Hematopoietic multipotent progenitor cell treated with erythropoietin and hydrocortisone succinate and interleukin-3 and kit ligand, for 8 days (in vitro differentiated cells): ENCODE data around the gene NRCAM.

ENCODE experiments used
- DNase-seq: peaks from one replicate; pipeline ENCODE4 v3.0.0-alpha.2; 2015

NRCAM gene

DNA sequence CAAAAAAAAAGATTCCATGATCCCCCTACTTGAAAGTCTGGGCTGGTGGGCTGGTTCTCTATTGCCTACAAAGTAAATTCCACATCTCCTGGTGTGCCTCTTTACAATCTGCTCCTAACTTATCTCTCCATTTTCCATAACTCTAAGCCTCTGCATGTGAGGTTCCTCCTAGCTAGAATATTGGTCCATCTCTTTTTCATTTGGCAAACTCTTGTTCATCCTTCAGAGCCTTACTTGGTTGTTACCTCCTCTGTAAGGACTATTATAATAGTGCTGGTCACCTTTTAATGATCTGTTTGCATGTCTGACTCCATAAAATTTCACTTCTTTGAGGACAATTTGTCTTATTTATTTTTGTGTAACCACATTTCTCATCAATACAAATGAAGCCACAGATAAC is 1.6 kb upstream of the NRCAM start:
- no peak for DNase-seq

DNA sequence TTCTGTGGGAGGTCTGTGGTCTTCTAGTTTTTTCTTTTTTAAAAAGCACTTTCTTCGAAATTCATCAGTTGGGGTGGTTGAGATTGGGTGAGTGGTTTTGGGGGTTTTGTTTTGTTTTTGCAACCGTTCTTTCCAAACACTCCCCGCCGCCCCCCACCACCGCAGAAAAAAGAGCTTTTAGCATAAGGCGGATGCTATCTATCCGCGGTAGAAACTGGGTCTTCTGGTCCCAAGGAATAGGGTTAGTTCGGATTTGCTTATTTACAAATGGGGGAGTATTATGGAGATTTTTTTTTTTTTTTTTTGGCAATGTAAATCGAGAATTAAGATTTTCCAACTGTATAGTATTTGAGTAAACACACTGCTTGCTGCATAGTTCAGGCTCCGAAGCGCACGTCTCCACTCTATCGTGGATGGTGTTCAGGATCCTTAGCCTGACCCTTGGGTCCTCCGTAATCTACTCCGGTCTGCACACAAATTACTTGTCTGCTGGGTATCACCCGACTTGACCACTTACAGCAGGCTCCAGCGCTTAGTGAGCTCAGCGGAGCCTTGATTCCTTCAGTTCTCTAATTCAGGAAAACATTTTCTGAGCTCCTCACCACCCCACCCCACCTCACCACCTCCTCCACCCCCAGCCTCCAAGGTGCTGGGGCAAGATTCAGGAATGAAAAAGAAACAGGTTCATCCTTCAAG is 757 bp upstream of the NRCAM start:
- DNase-seq, result no peak

DNA sequence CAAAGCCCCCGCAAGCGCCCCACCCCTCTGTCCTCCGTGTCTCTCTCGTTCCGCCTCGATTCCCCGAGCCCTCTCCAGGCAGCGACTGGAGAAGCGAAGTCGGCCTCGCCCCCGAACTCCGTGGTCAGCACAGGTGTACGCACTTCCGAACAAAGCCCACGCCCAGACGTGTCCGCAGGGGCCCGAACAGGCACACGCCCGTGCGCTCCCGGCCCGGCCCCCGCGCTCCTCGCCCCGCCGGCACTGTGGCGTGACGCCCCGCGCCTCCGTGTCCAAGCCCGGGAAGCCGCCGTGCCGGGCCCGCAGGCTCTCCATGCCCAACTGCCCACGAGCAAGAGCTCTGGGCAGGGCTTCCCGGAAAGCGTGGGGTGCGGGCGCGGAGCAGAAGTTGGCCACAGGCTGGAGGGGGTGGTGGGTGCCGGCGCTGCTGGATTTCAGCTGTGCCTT is 662 bp downstream of the NRCAM start:
- no peak for DNase-seq

DNA sequence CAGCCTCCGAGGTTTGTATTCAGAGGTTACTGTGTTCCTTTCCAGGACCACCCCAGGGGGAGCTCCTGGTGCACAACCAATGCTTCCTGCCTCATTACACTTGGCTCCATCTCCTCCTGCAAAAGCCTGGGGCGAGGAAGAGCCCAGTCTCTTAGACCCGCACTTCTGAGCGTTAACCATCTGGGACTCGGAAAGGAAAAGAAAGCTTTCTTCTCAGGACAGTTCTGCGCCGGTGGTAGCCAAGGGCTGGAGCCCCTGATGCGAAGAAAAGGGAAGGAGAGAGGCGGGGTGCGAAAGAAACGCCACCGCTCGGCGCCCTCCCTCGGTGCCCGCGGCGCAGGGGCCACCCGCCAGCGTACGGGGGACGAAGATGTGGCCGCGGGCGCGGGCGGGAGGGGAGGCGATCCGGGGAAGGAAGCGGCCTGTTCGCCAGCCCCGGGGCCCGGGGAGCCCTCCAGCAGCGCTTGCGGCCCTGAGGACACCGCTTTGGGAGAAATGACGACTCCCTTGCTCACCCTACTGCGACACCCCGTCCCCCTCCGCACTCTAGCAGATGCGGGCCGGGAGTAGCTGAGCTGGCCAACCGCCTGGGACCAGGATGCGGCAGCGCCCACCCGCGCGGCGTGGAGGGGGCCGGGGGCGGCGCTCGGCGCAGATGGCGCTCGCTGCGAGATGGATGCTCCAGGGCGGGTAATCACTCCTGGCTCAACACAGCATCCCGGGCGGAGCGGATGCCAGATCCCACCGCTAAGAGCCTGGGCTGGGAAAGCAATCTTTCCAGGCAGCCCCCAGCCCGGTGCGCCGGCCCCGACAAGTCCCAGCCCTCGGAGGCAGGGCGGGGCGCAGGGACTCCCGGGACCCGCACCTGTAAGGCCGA is 1.3 kb downstream of the NRCAM start:
- DNase-seq, result no peak

DNA sequence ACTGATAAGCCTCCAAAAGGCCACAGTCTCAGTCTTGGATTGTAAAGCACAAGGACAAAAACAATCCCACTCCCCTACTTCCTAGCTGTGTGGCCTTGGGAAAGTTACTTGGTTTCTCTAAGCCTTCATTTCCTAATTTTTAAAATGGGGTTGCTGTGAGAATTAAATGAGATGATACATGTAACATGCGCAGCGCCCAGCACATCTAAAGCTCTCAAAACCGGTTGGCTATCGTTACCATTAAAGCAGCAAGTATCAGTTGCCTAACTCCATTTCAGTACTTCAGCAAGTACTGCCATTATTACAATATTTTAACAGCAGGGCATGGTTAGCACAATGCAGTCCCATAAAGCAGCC is 1.9 kb downstream of the NRCAM start:
- DNase-seq, result no peak

DNA sequence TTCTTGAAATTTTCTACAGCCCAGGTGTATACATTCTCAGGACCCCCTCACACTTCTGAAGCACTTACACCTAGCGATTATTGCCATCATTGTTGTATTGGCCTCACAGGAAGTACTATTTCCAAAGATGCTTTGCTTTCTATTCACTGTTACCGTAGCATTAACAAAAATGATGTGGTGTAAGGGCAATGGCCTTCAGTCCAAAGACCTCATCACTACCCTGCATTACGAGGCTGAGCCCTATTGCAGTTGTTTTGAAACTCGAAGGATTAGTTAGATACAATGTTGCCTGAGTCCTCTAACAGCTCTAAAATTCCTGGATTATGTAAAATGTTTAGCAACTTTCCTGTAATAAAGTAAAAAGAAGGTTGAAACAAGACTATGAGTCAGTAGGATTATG is 2.9 kb downstream of the NRCAM start:
- DNase-seq, result no peak

DNA sequence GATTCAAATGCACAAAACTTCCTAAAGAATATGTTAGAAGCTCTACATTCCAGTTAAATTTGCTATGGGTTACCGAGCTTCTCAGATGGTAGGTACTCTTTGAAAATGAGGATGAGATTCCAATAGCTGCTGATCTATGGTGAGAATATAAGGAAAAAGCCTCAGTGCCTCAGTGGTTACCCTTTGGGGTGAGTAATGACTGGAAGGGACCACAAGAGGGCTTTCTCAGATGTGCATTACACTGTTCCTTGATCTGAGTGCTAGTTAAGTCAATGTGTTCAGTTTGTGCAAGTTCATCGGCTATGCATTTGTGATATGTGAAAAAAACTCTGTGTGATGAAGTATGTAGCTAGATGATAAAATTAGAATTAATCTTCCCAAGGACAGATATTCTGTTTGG is 3.5 kb downstream of the NRCAM start:
- peak; percentile 50 for DNase-seq

DNA sequence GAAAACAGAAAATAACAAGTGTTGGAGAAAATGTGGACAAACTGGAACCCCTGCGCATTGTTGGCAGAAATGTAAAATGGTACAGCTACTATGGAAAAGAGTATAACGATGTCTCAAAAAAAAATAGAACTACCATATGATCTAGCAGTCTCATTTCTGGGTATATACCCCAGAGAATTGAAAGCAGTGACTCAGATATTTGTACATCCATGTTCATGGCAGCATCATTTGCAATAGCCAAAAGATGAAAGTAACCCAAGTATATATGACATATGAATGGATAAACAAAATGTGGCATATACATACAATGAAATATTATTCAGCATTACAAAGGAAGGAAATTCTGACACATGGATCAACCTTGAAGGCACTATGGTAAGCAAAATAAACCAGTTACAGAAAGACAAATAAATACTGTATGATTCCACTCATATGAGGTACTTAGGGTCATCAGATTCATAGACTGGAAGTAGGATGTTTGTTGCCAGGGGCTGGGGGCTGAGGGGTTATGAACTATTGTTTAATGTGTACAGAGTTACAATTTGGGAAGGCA is 4.9 kb downstream of the NRCAM start:
- no peak for DNase-seq

DNA sequence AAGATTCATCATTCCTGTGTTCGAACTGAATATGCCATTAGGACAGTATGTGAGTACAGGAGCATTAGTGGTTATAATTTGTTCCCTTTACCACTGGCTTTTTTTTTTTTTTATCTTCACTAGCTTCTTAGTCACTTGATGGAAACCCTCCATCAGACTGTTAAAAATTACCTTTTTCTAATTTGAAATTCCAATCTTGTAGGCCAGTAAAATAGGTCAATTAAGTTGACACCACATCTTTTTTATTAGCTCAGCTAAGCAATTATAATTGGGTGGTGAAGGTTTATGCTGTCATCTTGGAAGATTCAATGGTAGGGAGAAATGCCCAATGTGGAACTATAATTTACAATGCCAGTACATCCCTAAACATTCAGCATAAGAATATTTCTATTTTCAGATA is 6.1 kb downstream of the NRCAM start:
- DNase-seq, result no peak

DNA sequence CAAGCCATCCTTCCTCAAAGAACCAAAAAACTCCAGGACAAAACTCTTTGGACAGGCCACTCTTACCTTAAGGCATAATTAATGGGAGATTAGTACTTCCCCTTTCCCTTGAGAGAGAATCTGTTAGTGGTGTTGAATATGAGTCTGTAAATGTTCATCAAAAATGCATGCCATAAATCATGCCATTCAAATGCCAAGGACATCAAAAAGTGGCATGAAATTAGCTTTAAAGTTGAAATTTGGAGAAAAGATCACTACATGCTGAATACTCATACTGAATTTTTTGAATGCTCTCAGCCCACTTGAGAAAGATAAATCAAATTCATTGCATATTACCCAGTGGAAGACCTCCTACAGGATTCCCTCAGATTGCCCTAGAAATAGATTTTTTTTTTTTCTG is 6.7 kb downstream of the NRCAM start:
- no peak for DNase-seq

DNA sequence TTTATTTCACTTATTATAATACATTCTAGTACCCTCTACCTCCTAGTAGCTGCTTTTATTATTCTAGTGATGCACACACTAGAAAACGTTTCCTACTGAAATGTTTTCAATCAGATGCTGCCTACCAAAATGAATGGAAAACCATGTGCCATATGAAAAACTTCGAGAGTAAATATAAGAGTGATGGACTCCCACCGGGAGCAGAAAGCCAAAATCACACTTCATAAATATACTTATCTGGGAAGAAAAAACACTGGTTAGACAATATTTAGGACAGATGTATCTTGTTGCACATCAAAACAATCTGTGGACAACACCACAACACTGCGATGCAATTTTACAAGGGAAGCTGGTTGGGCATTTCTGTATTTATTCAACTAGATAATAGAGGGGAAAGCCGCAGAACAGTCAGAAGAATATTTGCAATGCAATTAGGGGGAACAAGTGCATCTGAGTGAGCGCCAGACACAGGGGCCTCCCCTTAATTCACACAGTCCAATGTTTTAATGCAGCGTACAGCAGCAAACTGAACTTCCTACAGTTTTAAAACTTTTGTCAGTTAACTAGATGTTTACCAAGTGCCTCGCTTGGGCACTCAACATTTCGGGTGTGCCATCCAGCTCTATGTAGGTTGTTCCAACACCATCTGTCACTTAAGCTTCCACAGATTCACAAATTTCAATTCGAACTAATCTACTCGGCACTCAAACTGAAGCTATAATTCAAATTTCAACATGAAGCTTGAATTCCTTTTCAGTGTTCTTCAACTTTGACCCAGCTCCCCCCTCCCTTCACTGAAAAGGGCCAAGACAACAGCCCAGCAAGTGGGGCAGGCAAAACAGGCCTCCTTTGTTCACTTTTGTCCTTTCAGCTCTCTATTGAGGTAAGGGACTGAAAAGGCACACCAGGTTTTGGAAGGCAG is 7.4 kb downstream of the NRCAM start:
- no peak for DNase-seq

DNA sequence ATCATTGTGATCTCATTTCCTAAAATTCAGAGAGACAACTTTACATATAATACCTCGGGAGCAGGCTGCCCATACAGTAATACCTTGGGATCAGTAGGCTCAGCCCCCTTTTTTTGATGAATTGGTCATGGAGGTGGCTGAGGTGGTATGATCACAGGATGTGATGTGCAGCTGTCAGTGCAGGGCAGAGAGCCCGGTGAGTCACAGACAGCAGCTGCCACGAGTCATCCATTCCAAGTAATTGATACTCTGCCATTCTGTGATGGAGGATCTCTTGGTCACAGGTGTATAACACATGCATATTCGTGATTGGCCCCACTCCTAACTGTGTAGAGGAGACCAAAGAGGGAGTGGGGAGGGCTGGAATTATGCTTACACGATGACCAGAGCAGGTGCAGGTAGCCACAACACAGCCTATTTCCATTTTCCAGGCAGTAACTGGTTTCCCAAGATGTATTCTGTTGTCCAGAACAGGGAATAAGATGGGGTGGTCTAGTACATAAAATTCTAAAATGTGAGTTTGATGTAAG is 14.1 kb downstream of the NRCAM start:
- DNase-seq, result no peak

DNA sequence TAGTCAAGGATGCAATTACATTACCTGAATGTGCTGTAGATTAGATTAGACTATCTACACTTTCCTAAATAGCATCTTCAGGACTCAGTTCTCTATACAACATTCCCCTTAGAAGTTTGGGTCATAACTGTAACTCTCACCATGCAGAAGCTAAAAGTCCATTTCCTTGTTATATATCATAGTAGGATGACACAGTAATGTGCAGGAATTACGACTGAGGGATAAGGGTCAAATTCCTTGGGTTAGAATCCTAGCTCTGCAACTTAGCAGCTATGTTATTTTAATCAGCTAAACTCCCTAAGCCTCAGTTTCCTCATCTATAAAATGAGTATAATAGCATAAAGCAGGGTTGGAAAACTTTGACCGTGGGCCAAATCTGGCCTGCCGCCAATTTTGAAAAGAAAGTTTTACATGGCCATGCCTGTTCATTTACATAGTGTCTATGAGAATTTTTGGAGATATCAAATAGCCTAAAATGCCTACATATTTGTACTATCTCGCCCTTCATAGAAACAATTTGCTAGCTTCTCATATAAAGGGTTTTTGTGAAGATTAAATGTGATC is 14.8 kb downstream of the NRCAM start:
- DNase-seq, result no peak

DNA sequence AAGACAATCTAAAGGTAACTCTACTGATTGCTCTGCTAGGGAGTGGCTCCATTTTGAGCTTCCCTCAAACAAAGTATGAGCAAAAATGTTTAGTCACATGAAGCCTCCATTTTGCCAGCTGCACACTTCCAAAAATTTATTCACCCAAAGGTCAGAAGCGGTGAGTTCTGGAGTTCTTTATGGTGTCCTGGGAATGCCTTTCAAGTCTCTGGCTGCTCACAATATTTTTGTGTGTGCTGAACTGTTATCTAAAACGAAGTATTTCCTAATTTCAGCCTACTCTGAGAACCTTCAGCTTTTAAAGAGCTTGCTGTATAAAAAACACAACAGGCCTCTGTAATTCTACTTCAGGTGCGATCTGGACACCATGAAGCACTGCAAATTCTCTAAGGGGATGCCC is 15.6 kb downstream of the NRCAM start:
- no peak for DNase-seq

DNA sequence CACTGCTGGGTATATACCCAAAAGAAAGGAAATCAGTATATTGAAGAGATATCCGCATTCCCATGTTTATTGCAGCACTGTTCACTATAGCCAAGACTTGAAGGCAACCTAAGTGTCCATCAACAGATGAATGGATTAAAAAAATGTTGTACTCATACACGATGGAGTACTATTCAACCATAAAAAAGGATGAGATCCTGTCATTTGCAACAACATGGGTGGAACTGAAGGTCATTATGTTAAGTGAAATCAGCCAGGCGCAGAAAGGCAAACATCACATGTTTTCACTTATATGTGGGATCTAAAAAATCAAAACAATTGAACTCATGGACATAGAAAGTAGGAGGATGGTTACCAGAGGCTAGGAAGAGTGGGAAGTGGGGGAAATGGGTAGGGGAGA is 19.3 kb downstream of the NRCAM start:
- DNase-seq, result no peak

DNA sequence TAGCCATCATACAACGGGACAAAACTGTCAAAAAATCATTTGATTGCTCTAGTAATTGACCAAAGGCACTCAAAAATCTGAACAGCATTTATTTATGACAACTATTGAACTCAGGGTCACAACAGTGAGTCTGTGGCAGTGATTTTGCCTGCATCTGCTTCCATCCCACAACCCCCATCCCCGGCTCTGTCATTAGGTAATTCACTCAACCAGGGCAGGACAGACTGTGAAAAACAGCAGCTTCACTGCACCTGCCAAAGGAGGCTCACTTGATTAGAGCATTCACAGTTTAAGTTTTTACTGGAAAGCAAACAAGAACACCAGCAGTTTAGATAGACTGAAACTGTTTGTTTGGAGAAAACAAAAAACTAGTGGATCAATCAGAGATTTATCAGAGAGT is 22.2 kb downstream of the NRCAM start:
- no peak for DNase-seq

DNA sequence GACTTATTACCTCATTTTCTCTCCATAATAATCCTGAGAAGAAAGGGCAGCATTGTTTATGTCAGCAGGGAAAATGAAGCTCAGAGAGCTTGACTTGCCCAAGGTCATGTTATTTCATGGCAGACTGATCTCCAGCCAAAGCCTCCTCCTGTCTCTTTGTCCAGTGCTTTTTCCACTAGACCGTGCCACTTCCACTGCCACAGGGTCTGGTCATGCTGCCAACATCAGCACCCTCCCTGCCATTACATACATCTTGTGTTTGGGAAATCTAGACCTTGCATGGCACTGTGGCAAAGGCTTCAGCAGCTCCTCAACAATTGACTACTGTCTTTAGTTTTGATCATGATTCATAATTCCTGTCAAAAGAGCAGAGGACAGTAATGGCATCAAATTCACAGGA is 25.1 kb downstream of the NRCAM start:
- DNase-seq, result no peak

DNA sequence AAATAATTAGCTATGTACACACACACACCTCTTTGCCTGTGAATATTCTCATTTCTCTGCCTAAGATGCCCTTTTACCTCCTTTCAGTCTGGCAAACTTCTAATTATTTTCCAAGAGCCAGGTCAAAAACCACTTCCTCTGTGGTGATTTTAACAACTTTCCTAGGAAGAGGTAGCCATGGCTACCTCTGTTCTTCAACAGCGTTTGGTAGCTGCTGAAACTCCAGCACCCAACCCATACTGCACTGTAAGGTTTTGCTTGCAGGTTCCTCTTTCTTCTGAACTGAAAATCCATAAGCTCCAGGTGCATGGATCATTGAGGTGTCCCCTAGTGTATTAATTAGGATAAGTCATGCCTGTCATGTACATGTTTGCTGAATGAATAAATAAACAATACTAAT is 25.6 kb downstream of the NRCAM start:
- DNase-seq, result no peak

DNA sequence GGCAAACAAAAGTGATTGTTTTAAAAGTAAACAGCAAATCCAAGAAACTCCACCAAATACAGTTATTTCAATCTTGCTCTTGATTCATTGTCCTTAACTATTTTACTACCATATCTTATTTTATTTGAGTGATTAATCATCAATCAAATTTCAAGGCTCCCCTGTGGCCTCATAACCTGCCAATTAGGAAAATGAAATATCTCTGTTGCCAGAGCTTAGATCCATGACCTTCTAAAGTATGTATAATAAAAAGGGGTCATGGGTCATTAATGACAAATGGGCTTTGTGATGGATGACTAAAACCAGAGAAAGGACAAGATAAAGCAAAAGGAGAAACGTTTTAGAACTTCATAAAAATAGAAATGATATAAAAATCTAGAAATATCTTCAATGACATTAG is 28.5 kb downstream of the NRCAM start:
- DNase-seq, result no peak

DNA sequence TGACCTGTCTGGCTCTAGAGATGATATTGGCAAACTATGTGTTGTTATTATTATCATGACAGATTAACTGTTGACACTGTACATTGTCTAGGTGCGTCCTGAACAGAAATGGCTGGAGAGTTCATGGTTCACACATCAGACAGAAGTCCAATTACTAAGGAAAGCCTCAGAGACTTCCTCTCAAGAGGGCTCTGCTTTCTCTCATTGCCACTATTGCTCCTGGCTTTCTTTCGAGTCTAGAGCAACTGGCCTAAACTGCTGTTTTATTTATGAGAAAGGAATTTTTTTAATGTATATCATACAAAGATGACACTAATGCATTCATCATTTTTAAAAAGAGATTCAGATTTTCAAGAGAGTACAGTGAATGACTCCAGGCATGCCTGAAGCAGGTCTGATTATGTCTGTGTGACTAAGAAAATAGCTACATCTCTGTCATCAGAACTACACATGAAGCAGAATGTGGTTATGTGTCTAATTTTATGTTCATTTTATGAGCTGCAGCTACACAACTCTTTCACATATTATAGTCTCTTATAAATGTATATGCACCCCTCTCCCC is 30.4 kb downstream of the NRCAM start:
- no peak for DNase-seq

DNA sequence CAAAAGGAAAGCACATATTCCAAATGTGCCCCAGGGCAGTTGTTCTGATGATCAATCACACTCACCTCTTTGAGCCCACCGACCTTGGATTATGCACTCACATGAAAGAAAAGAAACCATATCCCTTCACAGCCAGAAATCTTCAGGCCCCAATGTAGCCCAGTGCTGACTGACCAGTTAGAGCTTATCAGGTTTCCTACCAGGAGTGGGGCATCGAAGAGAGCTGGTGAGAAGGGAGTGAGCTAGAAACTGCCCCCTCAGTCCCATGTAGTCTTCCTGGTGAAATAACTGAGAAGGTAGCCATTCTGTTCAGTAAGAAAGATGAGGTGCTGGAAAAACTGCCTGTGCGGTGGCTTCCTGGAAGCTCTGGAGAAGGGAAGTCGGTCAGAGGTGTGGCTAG is 32.2 kb downstream of the NRCAM start:
- no peak for DNase-seq
